Uterus (tissue), 2 donors: ENCODE measurements around the gene PGBD5.

Experiments used
- CTCF ChIP-seq, 4 experiments: fragments of 200-600 bp in 2 of 4; fragments of 450-650 bp in 2 of 4; sonication (generic) in 2 of 4; IDR thresholded peaks; one replicate each; pipeline ENCODE4 v1.5.1; 2016 to 2019; ENCODE audit warnings: antibody characterized with exemption in 4 of 4, mild to moderate bottlenecking in 2 of 4, moderate library complexity in 1 of 4
- POLR2A ChIP-seq, 2 donors: fragments of 450-650 bp; IDR thresholded peaks; one replicate each; pipeline ENCODE4 v1.6.1; 2016; ENCODE audit warnings: antibody characterized with exemption in 2 of 2, mild to moderate bottlenecking in 1 of 2, moderate library complexity in 1 of 2

GRCh38 chr1:230301322-230301721, 124.8 kb downstream of the PGBD5 start:
- no peak for TF ChIP-seq CTCF (IDR thresholded peaks at IDR 0.05)
- TF ChIP-seq POLR2A (IDR thresholded peaks at IDR 0.05), result no peak
